ENCODE data around the gene ARL4C.

DNA sequence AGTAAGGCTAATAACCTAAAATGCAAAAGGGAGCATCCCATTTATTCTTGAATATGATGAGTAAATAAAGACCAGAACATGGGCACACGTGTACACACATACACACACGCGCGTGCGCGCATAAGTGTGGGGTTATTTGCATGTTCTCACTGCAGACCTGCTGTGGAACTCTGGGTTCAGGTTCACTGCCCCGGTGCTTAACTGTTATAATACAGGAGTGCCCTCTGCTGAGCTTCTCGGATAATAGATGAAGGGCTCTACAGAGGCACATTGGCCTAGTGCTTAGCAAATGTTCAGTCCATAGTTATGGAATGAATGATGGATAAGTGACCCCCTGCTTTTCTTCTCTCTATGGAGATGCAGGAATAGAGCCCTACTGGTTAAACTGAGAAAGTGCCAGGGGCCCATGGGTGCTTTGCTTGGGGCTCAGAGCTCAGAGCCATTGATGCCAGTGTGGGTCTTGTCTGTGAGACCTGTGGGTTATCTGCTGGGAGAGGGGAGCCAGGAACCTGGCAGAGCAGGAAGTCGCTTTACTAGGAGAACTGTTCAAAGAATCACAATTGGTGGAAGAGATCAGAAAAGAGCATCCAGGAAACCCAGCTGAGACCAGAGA lies 3.6 kb upstream of the ARL4C start:
- TF ChIP-seq, protein P1, sequence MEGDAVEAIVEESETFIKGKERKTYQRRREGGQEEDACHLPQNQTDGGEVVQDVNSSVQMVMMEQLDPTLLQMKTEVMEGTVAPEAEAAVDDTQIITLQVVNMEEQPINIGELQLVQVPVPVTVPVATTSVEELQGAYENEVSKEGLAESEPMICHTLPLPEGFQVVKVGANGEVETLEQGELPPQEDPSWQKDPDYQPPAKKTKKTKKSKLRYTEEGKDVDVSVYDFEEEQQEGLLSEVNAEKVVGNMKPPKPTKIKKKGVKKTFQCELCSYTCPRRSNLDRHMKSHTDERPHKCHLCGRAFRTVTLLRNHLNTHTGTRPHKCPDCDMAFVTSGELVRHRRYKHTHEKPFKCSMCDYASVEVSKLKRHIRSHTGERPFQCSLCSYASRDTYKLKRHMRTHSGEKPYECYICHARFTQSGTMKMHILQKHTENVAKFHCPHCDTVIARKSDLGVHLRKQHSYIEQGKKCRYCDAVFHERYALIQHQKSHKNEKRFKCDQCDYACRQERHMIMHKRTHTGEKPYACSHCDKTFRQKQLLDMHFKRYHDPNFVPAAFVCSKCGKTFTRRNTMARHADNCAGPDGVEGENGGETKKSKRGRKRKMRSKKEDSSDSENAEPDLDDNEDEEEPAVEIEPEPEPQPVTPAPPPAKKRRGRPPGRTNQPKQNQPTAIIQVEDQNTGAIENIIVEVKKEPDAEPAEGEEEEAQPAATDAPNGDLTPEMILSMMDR (conservative IDR thresholded peaks at IDR 0.05; ENCODE audit: low read length) = peak; percentile 91
- TF ChIP-seq EZH2phosphoT487 (IDR thresholded peaks at IDR 0.05; ENCODE audit: borderline replicate concordance) = no peak
